Measurements from ENCODE around the gene TRIO. TPM values are rescaled to one million over a fixed set of nuclear protein-coding genes. Genes with fewer than 3 reads are reported as not detected.

Gene TRIO
- polyA plus RNA-seq, 1 donor (not counting 4 experiments of a cell fraction or from before 2014, with no cell fraction given), result 57.2 TPM

DNA sequence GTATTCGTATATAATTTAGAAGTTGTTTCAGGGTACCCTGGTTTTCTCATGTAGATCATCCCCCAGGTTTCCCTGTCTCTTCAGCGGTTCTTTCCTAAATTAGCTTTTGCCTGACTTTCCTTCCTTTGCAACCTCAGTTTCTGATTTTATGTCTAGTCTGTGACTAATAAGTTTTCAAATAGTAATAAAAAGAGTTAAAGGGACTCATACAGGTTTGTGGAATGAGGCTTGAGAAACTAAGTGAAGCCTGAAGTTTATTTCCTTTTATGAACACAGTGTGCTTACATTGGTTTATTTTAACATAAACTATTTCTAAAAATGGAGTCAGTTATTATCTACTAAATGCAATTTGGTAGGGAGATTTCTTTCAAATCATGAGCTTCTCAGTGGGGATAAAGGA lies 96.8 kb downstream of the TRIO start:
- peaks cover 3 to 6% of the 10 kb centered on the region in 2 experiments for H3K36me3 ChIP-seq (ENCODE audit: control insufficient read depth in 2 of 2, extremely low read depth in 1 of 2, insufficient read depth in 2 of 2, low read length in 2 of 2)
- TF ChIP-seq EZH2 (IDR thresholded peaks at IDR 0.05; ENCODE audit: low read length), result no peak
- TF ChIP-seq, protein P1, sequence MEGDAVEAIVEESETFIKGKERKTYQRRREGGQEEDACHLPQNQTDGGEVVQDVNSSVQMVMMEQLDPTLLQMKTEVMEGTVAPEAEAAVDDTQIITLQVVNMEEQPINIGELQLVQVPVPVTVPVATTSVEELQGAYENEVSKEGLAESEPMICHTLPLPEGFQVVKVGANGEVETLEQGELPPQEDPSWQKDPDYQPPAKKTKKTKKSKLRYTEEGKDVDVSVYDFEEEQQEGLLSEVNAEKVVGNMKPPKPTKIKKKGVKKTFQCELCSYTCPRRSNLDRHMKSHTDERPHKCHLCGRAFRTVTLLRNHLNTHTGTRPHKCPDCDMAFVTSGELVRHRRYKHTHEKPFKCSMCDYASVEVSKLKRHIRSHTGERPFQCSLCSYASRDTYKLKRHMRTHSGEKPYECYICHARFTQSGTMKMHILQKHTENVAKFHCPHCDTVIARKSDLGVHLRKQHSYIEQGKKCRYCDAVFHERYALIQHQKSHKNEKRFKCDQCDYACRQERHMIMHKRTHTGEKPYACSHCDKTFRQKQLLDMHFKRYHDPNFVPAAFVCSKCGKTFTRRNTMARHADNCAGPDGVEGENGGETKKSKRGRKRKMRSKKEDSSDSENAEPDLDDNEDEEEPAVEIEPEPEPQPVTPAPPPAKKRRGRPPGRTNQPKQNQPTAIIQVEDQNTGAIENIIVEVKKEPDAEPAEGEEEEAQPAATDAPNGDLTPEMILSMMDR (optimal IDR thresholded peaks at IDR 0.05 in 1 of 3, IDR thresholded peaks at IDR 0.05 in 1 of 3, conservative IDR thresholded peaks at IDR 0.05 in 1 of 3; ENCODE audit: extremely low read depth in 1 of 3, insufficient read depth in 2 of 3, low read length in 3 of 3), result no peak
- no peaks in the 10 kb centered on the region for H3K9me3 ChIP-seq (ENCODE audit: control insufficient read depth, low read depth, low read length)
- H3K4me2 ChIP-seq (ENCODE audit: control insufficient read depth, extremely low read depth, insufficient read depth, low read depth, low read length), result no peak overlapping the region
- peaks cover 100% of the 10 kb centered on the region for H3K79me2 ChIP-seq (ENCODE audit: control insufficient read depth, insufficient read depth, low read length)
- FAIRE-seq, result no peak
- no peak overlapping the region for H3K4me3 ChIP-seq (ENCODE audit: control insufficient read depth in 2 of 3, extremely low read depth in 1 of 3, insufficient read depth in 2 of 3, low read depth in 1 of 3, low read length in 3 of 3)
- dilution Hi-C loops (cut with MboI; ENCODE audit: extremely low pct_ligation_motif_present, low sequenced_read_pairs), result no loop called here
- H4K20me1 ChIP-seq (ENCODE audit: control insufficient read depth, extremely low read depth, insufficient read depth, low read length), result peaks cover 23% of the 10 kb centered on the region
- peaks cover 3% of the 10 kb centered on the region for H3K9me1 ChIP-seq (ENCODE audit: control insufficient read depth, extremely low read depth, insufficient read depth, low read length)
- H3K27me3 ChIP-seq (ENCODE audit: control insufficient read depth, extremely low read depth, insufficient read depth, low read length), result no peaks in the 10 kb centered on the region
- H3K4me1 ChIP-seq (ENCODE audit: control insufficient read depth, extremely low read depth, insufficient read depth, low read length), result peaks cover 7% of the 10 kb centered on the region
- no peak overlapping the region for H3K9ac ChIP-seq (ENCODE audit: control insufficient read depth, extremely low read depth, insufficient read depth, low read length)
- no peak overlapping the region for H2AFZ ChIP-seq (ENCODE audit: control insufficient read depth, low read length)
- DNase-seq (ENCODE audit: low read depth, low spot score), result no peak
- H3K27ac ChIP-seq (ENCODE audit: control insufficient read depth, insufficient read depth, low read length), result no peak overlapping the region

DNA sequence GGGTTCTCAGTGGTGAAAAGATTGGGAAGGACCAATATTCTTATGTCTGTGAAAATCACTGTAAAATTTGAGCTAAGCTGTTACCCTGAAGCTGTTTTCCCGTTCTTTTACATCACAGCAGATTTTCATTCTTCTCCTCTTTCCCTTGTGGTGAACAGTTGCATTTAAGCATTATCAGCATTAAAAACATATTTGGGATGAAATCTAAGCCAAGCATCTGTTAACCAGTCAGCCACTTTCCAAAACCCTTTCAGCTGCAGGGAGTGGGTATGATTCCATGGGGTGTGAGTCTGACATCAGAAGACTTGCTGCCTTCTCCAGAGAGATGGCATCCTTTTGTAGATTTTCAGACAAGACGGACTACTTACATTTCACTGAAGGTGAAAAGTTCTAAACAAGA lies 97.2 kb downstream of the TRIO start:
- H3K27me3 ChIP-seq (ENCODE audit: control insufficient read depth, extremely low read depth, insufficient read depth, low read length), result no peaks in the 10 kb centered on the region
- no peak for DNase-seq (ENCODE audit: low read depth, low spot score)
- TF ChIP-seq, protein P1 (optimal IDR thresholded peaks at IDR 0.05 in 1 of 3, IDR thresholded peaks at IDR 0.05 in 1 of 3, conservative IDR thresholded peaks at IDR 0.05 in 1 of 3; ENCODE audit: extremely low read depth in 1 of 3, insufficient read depth in 2 of 3, low read length in 3 of 3), result no peak
- TF ChIP-seq EZH2 (IDR thresholded peaks at IDR 0.05; ENCODE audit: low read length), result no peak
- no peak for FAIRE-seq
- H3K79me2 ChIP-seq (ENCODE audit: control insufficient read depth, insufficient read depth, low read length), result peaks cover 100% of the 10 kb centered on the region
- no peak overlapping the region for H3K9ac ChIP-seq (ENCODE audit: control insufficient read depth, extremely low read depth, insufficient read depth, low read length)
- dilution Hi-C loops (cut with MboI; ENCODE audit: extremely low pct_ligation_motif_present, low sequenced_read_pairs), result no loop called here
- H4K20me1 ChIP-seq (ENCODE audit: control insufficient read depth, extremely low read depth, insufficient read depth, low read length), result peaks cover 23% of the 10 kb centered on the region
- no peak overlapping the region for H2AFZ ChIP-seq (ENCODE audit: control insufficient read depth, low read length)
- H3K36me3 ChIP-seq (ENCODE audit: control insufficient read depth in 2 of 2, extremely low read depth in 1 of 2, insufficient read depth in 2 of 2, low read length in 2 of 2), result peaks cover 3 to 6% of the 10 kb centered on the region in 2 experiments
- H3K4me1 ChIP-seq (ENCODE audit: control insufficient read depth, extremely low read depth, insufficient read depth, low read length), result peaks cover 7% of the 10 kb centered on the region
- no peak overlapping the region for H3K27ac ChIP-seq (ENCODE audit: control insufficient read depth, insufficient read depth, low read length)
- H3K4me2 ChIP-seq (ENCODE audit: control insufficient read depth, extremely low read depth, insufficient read depth, low read depth, low read length), result no peak overlapping the region
- peaks cover 3% of the 10 kb centered on the region for H3K9me1 ChIP-seq (ENCODE audit: control insufficient read depth, extremely low read depth, insufficient read depth, low read length)
- H3K9me3 ChIP-seq (ENCODE audit: control insufficient read depth, low read depth, low read length), result no peaks in the 10 kb centered on the region
- H3K4me3 ChIP-seq (ENCODE audit: control insufficient read depth in 2 of 3, extremely low read depth in 1 of 3, insufficient read depth in 2 of 3, low read depth in 1 of 3, low read length in 3 of 3), result no peak overlapping the region

Measured in keratinocyte (primary cell).